Neural cell (in vitro differentiated cells): ENCODE measurements around the gene PTX4. TPM values are rescaled to one million over a fixed set of nuclear protein-coding genes. Genes with fewer than 3 reads are reported as not detected.

ENCODE experiments used
- H2AFZ ChIP-seq: fragments of 200-600, 300-800 bp; sonication (generic), shearing (Covaris generic); 2 replicates; pipeline ENCODE4 v1.6.0; 2014; ENCODE audit warnings: low read depth, mild to moderate bottlenecking, antibody characterized with exemption, low read length, moderate library complexity
- H3F3A ChIP-seq: fragments of 200-600 bp; shearing (Covaris generic); 2 replicates; pipeline ENCODE4 v1.6.1; 2016; ENCODE audit warnings: mild to moderate bottlenecking, moderate library complexity, mixed read lengths, antibody characterized with exemption, low read length; ENCODE audit not compliant: insufficient read depth, poor library complexity, severe bottlenecking
- H3K27ac ChIP-seq: fragments of 200-600, 300-800 bp; sonication (generic), shearing (Covaris generic); 2 replicates; pipeline ENCODE4 v1.5.1; 2014; ENCODE audit warnings: mild to moderate bottlenecking, low read length, moderate library complexity
- H3K27me3 ChIP-seq: fragments of 300-800, 200-600 bp; sonication (generic), shearing (Covaris generic); 2 replicates; pipeline ENCODE4 v1.6.0; 2014; ENCODE audit warnings: mild to moderate bottlenecking, low read depth, low read length, moderate library complexity; ENCODE audit not compliant: insufficient read depth
- H3K36me3 ChIP-seq: fragments of 300-800, 200-600 bp; sonication (generic), shearing (Covaris generic); 2 replicates; pipeline ENCODE4 v1.5.1; 2014; ENCODE audit warnings: mild to moderate bottlenecking, antibody characterized with exemption, low read length, moderate library complexity; ENCODE audit not compliant: insufficient read depth
- H3K4me2 ChIP-seq: fragments of 300-800, 200-600 bp; sonication (generic), shearing (Covaris generic); 2 replicates; pipeline ENCODE4 v1.6.0; 2014; ENCODE audit warnings: mild to moderate bottlenecking, low read length
- H3K4me3 ChIP-seq: fragments of 300-800, 200-600 bp; sonication (generic), shearing (Covaris generic); 2 replicates; pipeline ENCODE4 v1.5.1; 2014; ENCODE audit warnings: mild to moderate bottlenecking, low read length, moderate library complexity
- H3K79me2 ChIP-seq: fragments of 200-600 bp; shearing (Covaris generic); replicated peaks from 2 replicates; pipeline ENCODE4 v1.6.0; 2014; ENCODE audit warnings: mild to moderate bottlenecking, low read length, moderate library complexity; ENCODE audit not compliant: insufficient read depth
- H3K9ac ChIP-seq: fragments of 300-800, 200-600 bp; sonication (generic), shearing (Covaris generic); 2 replicates; pipeline ENCODE4 v1.6.1; 2016; ENCODE audit warnings: mild to moderate bottlenecking, low read length, mixed read lengths
- H3K9me2 ChIP-seq: fragments of 200-600 bp; shearing (Covaris generic); 2 replicates; pipeline ENCODE4 v1.6.1; 2016; ENCODE audit warnings: mild to moderate bottlenecking, low read length, mixed read lengths; ENCODE audit not compliant: insufficient read depth
- H3K9me3 ChIP-seq: fragments of 200-600, 300-800 bp; sonication (generic), shearing (Covaris generic); 2 replicates; pipeline ENCODE4 v1.6.1; 2016; ENCODE audit warnings: mild to moderate bottlenecking, mixed run types, low read length, moderate library complexity, mixed read lengths
- H4K20me1 ChIP-seq: fragments of 200-600 bp; shearing (Covaris generic); 2 replicates; pipeline ENCODE4 v1.6.1; 2016; ENCODE audit warnings: mild to moderate bottlenecking, mixed run types; ENCODE audit not compliant: insufficient read depth
- EP300 ChIP-seq: fragments of 450-650 bp; conservative IDR thresholded peaks from 2 replicates; pipeline ENCODE4 v1.6.1; 2014; ENCODE audit warnings: antibody characterized with exemption, mild to moderate bottlenecking, moderate library complexity; ENCODE audit not compliant: poor library complexity, severe bottlenecking
- EZH2 ChIP-seq: fragments of 200-600, 300-800 bp; shearing (Covaris generic), sonication (generic); IDR thresholded peaks from 2 replicates; pipeline ENCODE4 v1.6.1; 2014; ENCODE audit warnings: antibody characterized with exemption, low read length, borderline replicate concordance, mild to moderate bottlenecking; ENCODE audit not compliant: insufficient read depth, poor library complexity, severe bottlenecking
- MXI1 ChIP-seq: fragments of 450-650 bp; conservative IDR thresholded peaks from 2 replicates; pipeline ENCODE4 v1.6.1; 2014; ENCODE audit warnings: antibody characterized with exemption, mild to moderate bottlenecking; ENCODE audit not compliant: poor library complexity, severe bottlenecking
- POLR2AphosphoS5 ChIP-seq: IDR thresholded peaks from 2 replicates; pipeline ENCODE4 v1.6.1; 2012
- RAD21 ChIP-seq: fragments of 450-650 bp; conservative IDR thresholded peaks from 2 replicates; pipeline ENCODE4 v1.6.1; 2014; ENCODE audit warnings: antibody characterized with exemption, mild to moderate bottlenecking, moderate library complexity
- SMC3 ChIP-seq: fragments of 450-650 bp; conservative IDR thresholded peaks from 2 replicates; pipeline ENCODE4 v1.6.1; 2014; ENCODE audit warnings: antibody characterized with exemption, mild to moderate bottlenecking, moderate library complexity; ENCODE audit not compliant: poor library complexity
- TAF1 ChIP-seq: IDR thresholded peaks from 2 replicates; pipeline ENCODE4 v1.6.1; 2012; ENCODE audit warnings: low read depth
- polyA plus RNA-seq: library from polyadenylated mRNA; depleted of rRNA; stranded (reverse); fragments of >200 nt; gene quantifications from 2 replicates; pipeline ENCODE4 v1.2.3, GENCODE V29; 2014
- TF ChIP-seq, protein P1 (sequence below): IDR thresholded peaks from 2 replicates; pipeline ENCODE4 v1.6.1; 2012; ENCODE audit warnings: borderline replicate concordance
- TF ChIP-seq, protein P2 (sequence below): fragments of 450-650 bp; IDR thresholded peaks from 2 replicates; pipeline ENCODE4 v1.5.1; 2014; ENCODE audit warnings: antibody characterized with exemption, mild to moderate bottlenecking, moderate library complexity; ENCODE audit not compliant: poor library complexity, severe bottlenecking

The PTX4 gene
- polyA plus RNA-seq, 1 donor from 2014 or later = not detected

DNA sequence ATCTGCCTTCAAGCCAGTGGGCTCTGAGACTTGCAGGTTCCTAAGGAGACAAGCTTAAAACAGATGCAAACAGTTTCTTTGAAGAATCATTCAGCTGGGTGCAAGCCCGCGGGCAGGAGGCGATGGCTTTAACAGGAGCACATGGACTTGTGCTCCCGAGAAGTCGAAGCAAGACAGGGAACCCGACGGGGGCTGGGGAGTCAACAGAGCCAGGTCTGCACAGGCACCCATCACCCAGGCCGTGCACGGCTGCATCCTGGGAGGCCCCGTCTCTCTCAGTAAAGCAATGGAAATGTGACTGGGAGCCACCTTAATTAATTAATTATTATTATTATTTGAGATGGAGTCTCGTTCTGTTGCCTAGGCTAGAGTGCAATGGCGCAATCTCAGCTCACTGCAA lies 333 bp upstream of the PTX4 start:
- Histone ChIP-seq H3K4me3 (no peak overlapping the region), H3K36me3 (no peaks in the 10 kb centered on the region), H3K9me3 (no peaks in the 10 kb centered on the region), H3K27ac (no peak overlapping the region), H3K9me2 (no peaks in the 10 kb centered on the region), H3K27me3 (no peaks in the 10 kb centered on the region), H3F3A (no peaks in the 10 kb centered on the region), H3K4me2 (no peak overlapping the region), H4K20me1 (no peaks in the 10 kb centered on the region), H3K9ac (no peak overlapping the region), H3K79me2 (no peaks in the 10 kb centered on the region), H2AFZ (no peak overlapping the region)
- TF ChIP-seq TAF1 (no peak), SMC3 (no peak), MXI1 (no peak), POLR2AphosphoS5 (no peak), EP300 (no peak), RAD21 (no peak), EZH2 (no peak)
- TF ChIP-seq, protein P1, sequence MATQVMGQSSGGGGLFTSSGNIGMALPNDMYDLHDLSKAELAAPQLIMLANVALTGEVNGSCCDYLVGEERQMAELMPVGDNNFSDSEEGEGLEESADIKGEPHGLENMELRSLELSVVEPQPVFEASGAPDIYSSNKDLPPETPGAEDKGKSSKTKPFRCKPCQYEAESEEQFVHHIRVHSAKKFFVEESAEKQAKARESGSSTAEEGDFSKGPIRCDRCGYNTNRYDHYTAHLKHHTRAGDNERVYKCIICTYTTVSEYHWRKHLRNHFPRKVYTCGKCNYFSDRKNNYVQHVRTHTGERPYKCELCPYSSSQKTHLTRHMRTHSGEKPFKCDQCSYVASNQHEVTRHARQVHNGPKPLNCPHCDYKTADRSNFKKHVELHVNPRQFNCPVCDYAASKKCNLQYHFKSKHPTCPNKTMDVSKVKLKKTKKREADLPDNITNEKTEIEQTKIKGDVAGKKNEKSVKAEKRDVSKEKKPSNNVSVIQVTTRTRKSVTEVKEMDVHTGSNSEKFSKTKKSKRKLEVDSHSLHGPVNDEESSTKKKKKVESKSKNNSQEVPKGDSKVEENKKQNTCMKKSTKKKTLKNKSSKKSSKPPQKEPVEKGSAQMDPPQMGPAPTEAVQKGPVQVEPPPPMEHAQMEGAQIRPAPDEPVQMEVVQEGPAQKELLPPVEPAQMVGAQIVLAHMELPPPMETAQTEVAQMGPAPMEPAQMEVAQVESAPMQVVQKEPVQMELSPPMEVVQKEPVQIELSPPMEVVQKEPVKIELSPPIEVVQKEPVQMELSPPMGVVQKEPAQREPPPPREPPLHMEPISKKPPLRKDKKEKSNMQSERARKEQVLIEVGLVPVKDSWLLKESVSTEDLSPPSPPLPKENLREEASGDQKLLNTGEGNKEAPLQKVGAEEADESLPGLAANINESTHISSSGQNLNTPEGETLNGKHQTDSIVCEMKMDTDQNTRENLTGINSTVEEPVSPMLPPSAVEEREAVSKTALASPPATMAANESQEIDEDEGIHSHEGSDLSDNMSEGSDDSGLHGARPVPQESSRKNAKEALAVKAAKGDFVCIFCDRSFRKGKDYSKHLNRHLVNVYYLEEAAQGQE = no peak
- TF ChIP-seq, protein P2, sequence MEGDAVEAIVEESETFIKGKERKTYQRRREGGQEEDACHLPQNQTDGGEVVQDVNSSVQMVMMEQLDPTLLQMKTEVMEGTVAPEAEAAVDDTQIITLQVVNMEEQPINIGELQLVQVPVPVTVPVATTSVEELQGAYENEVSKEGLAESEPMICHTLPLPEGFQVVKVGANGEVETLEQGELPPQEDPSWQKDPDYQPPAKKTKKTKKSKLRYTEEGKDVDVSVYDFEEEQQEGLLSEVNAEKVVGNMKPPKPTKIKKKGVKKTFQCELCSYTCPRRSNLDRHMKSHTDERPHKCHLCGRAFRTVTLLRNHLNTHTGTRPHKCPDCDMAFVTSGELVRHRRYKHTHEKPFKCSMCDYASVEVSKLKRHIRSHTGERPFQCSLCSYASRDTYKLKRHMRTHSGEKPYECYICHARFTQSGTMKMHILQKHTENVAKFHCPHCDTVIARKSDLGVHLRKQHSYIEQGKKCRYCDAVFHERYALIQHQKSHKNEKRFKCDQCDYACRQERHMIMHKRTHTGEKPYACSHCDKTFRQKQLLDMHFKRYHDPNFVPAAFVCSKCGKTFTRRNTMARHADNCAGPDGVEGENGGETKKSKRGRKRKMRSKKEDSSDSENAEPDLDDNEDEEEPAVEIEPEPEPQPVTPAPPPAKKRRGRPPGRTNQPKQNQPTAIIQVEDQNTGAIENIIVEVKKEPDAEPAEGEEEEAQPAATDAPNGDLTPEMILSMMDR = no peak

DNA sequence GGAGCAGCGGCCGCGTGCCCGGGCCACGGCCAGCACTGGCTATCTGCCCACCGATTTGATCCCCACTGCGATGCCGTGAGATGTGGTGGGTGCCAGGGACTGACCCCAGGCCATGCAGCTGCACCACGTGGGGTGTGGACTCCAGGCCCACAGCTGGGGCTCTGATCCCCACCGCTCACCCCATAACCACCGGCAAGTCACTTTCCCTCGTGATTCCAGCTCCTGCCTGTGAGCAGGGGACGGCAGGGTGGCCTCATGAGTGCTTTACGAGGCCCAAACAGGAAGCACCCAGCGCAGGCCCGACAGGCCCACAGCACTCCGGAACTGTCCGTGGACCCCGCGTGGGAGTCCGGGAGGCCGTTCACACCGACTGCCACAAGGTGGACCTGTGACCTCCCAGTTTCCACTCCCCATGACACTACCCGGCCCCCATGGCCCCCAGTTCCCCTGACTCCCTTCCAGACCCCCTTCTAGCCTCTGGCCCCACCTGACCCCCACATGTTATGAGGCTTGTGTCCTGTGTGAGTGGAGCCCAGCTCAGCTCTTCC lies 616 bp downstream of the PTX4 start:
- Histone ChIP-seq H3K27me3 (no peaks in the 10 kb centered on the region), H3F3A (no peaks in the 10 kb centered on the region), H3K79me2 (no peaks in the 10 kb centered on the region), H3K9ac (no peak overlapping the region), H2AFZ (no peak overlapping the region), H3K4me3 (no peak overlapping the region), H3K9me3 (no peaks in the 10 kb centered on the region), H3K4me2 (no peak overlapping the region), H4K20me1 (no peaks in the 10 kb centered on the region), H3K36me3 (no peaks in the 10 kb centered on the region), H3K27ac (no peak overlapping the region), H3K9me2 (no peaks in the 10 kb centered on the region)
- TF ChIP-seq RAD21 = no peak
- TF ChIP-seq, protein P2 = no peak
- TF ChIP-seq SMC3 = no peak
- no peak for TF ChIP-seq POLR2AphosphoS5
- TF ChIP-seq MXI1 = no peak
- no peak for TF ChIP-seq EZH2
- TF ChIP-seq, protein P1 = no peak
- no peak for TF ChIP-seq TAF1
- TF ChIP-seq EP300 = no peak
